Measurements from ENCODE around the gene NUDCD3. TPM values are rescaled to one million over a fixed set of nuclear protein-coding genes. Genes with fewer than 3 reads are reported as not detected.

The NUDCD3 gene
- total and polyA plus RNA-seq, 10 donors: 21.7 to 97.9 (median 41.3) TPM

- DNase-seq: no peak
- Histone ChIP-seq H3K4me1 (peaks cover 0 to 11% (median 2%) of the 10 kb centered on the region in 6 donors), H3K27me3 (replicated peaks in 1 of 7) (peaks cover 0 to 11% (median 3%) of the 10 kb centered on the region in 7 donors), H3K36me3 (no peaks in the 10 kb centered on the region), H3K9me3 (peaks cover 0 to 13% (median 9%) of the 10 kb centered on the region in 8 donors), H3K4me3 (no peak overlapping the region), H3K27ac (no peak overlapping the region)
- 53 to 80% (median 70%) methylated on average over 5 of the region's 5 CpGs for WGBS, 5 donors
- intact Hi-C loops (cut with DNase I; ENCODE audit: low total_unique reads): no loop called here
- TF ChIP-seq POLR2A (IDR thresholded peaks at IDR 0.05) (no peak), POLR2AphosphoS5 (IDR thresholded peaks at IDR 0.05) (no peak), CTCF (IDR thresholded peaks at IDR 0.05 in 8 of 11, conservative IDR thresholded peaks at IDR 0.05 in 3 of 11) (no peak)
These were observed 158.8 kb downstream of the NUDCD3 start for GRCh38 chr7:44331682-44332081.

- no peak overlapping the region for H3K27ac ChIP-seq
- no peaks in the 10 kb centered on the region for H3K36me3 ChIP-seq
- DNase-seq: no peak
- H3K9me3 ChIP-seq: no peaks in the 10 kb centered on the region
- peaks cover 0 to 23% (median 13%) of the 10 kb centered on the region in 7 donors for H3K27me3 ChIP-seq (replicated peaks in 1 of 7)
- intact Hi-C loops (cut with DNase I; ENCODE audit: low total_unique reads): no loop called here
- H3K4me1 ChIP-seq: peaks cover 0 to 17% (median 4%) of the 10 kb centered on the region in 6 donors
- TF ChIP-seq CTCF (IDR thresholded peaks at IDR 0.05 in 8 of 11, conservative IDR thresholded peaks at IDR 0.05 in 3 of 11) (no peak), POLR2A (IDR thresholded peaks at IDR 0.05) (no peak), POLR2AphosphoS5 (IDR thresholded peaks at IDR 0.05) (no peak)
- 83 to 92% (median 86%) methylated on average over 5 to 6 of the region's 6 CpGs for WGBS, 5 donors
- no peak overlapping the region for H3K4me3 ChIP-seq
These were observed 160.1 kb downstream of the NUDCD3 start for GRCh38 chr7:44330331-44330730.

- no peak for DNase-seq
- Histone ChIP-seq H3K9me3 (no peaks in the 10 kb centered on the region), H3K4me1 (peaks cover 0 to 17% (median 4%) of the 10 kb centered on the region in 6 donors), H3K27ac (no peak overlapping the region), H3K36me3 (no peaks in the 10 kb centered on the region), H3K4me3 (no peak overlapping the region), H3K27me3 (replicated peaks in 1 of 7) (peaks cover 0 to 28% (median 13%) of the 10 kb centered on the region in 7 donors)
- intact Hi-C loops (cut with DNase I; ENCODE audit: low total_unique reads): no loop called here
- no peak for TF ChIP-seq CTCF (IDR thresholded peaks at IDR 0.05 in 8 of 11, conservative IDR thresholded peaks at IDR 0.05 in 3 of 11)
- TF ChIP-seq POLR2A (IDR thresholded peaks at IDR 0.05): no peak
- TF ChIP-seq POLR2AphosphoS5 (IDR thresholded peaks at IDR 0.05): no peak
- 72 to 92% (median 89%) methylated on average over 2 to 3 of the region's 3 CpGs for WGBS, 5 donors
These were observed 160.6 kb downstream of the NUDCD3 start for GRCh38 chr7:44329888-44330287.

Small RNAs within 50 kb of the gene (small RNA-seq; reads per million reads assigned to genes)
- gene RNU6-1097P: 0 reads per million in 4 donors

Other genes with a start within 250 kb of the NUDCD3 start
- gene CAMK2B, start 165.1 kb downstream of the NUDCD3 start, total RNA-seq: 1 to 10 TPM in 1 of 7 donors, under 1 TPM in 4, not detected in 2; 0.20 to 2.9 (median 0.29) TPM
- gene CAMK2B, start 165.1 kb downstream of the NUDCD3 start, polyA plus RNA-seq: 1 to 10 TPM in 1 of 3 donors, under 1 TPM in 2; 0.57 to 1.1 (median 0.65) TPM
- under 1 TPM in 1 of 7 donors, not detected in 6; 0.07 TPM for gene NPC1L1, start 50.7 kb upstream of the NUDCD3 start, total RNA-seq
- under 1 TPM; 0.02 to 0.03 (median 0.03) TPM for gene NPC1L1, start 50.7 kb upstream of the NUDCD3 start, polyA plus RNA-seq
- 10 to 100 TPM; 56.1 to 78.9 (median 60.9) TPM for gene DDX56, start 83.2 kb upstream of the NUDCD3 start, total RNA-seq
- 100 to 1,000 TPM in 2 of 3 donors, 10 to 100 TPM in 1; 70.0 to 130 (median 105) TPM for gene DDX56, start 83.2 kb upstream of the NUDCD3 start, polyA plus RNA-seq
- 100 to 1,000 TPM in 2 of 7 donors, 10 to 100 TPM in 5; 55.4 to 105 (median 66.6) TPM for gene TMED4, start 91.6 kb upstream of the NUDCD3 start, total RNA-seq
- 10 to 100 TPM; 26.1 to 34.7 (median 28.7) TPM for gene TMED4, start 91.6 kb upstream of the NUDCD3 start, polyA plus RNA-seq
- gene OGDH, start 116.0 kb upstream of the NUDCD3 start, total RNA-seq: 100 to 1,000 TPM in 2 of 7 donors, 10 to 100 TPM in 5; 78.2 to 120 (median 91.6) TPM
- 10 to 100 TPM; 15.7 to 32.3 (median 15.9) TPM for gene OGDH, start 116.0 kb upstream of the NUDCD3 start, polyA plus RNA-seq